Testis (tissue), 2 donors: ENCODE data around the gene ST3GAL6.

Experiments
- CTCF ChIP-seq, 3 experiments: fragments of 450-650 bp in 2 of 3; fragments of 200-600 bp in 1 of 3; sonication (generic) in 1 of 3; IDR thresholded peaks; one replicate each; pipeline ENCODE4 v1.5.1; 2016 to 2019; ENCODE audit warnings: antibody characterized with exemption in 3 of 3, mild to moderate bottlenecking in 2 of 3, moderate library complexity in 1 of 3
- POLR2A ChIP-seq: fragments of 450-650 bp; IDR thresholded peaks from one replicate; pipeline ENCODE4 v1.6.1; 2017; ENCODE audit warnings: antibody characterized with exemption, mild to moderate bottlenecking, moderate library complexity

- TF ChIP-seq CTCF (IDR thresholded peaks at IDR 0.05) (no peak), POLR2A (no peak)
These were observed 42.4 kb downstream of the ST3GAL6 start for GRCh38 chr3:98805571-98805970.
